OCI-LY3 (cell line): ENCODE measurements around the gene PIP5K1C.
"Not testable (repeated sequence)": the region's sequence is repeated elsewhere in the genome, so short reads cannot be mapped to it uniquely, and the experiment has no call there.

Experiments used
- H2AFZ ChIP-seq: fragments of 200-600, 300-600 bp; shearing (Covaris generic); 2 replicates; pipeline ENCODE4 v1.6.0; 2014; ENCODE audit warnings: antibody characterized with exemption, low read depth, low read length
- H3K27ac ChIP-seq: fragments of 200-600, 300-600 bp; sonication (generic); 2 replicates; pipeline ENCODE4 v1.5.1; 2014; ENCODE audit warnings: mild to moderate bottlenecking, low read length, moderate library complexity, mixed read lengths
- H3K27me3 ChIP-seq: fragments of 200-600, 300-600 bp; sonication (generic); 2 replicates; pipeline ENCODE4 v1.6.1; 2014; ENCODE audit warnings: low read depth, low read length, mixed read lengths
- H3K36me3 ChIP-seq: fragments of 200-600, 300-600 bp; sonication (generic); replicated peaks from 2 replicates; pipeline ENCODE3; 2014; ENCODE audit warnings: low read depth, low read length, mixed read lengths
- H3K4me1 ChIP-seq: fragments of 300-600, 200-600 bp; sonication (generic); 2 replicates; pipeline ENCODE4 v1.6.1; 2014; ENCODE audit warnings: low read length, mixed read lengths
- H3K4me2 ChIP-seq: fragments of 200-600, 300-600 bp; sonication (generic); 2 replicates; pipeline ENCODE4 v1.6.1; 2014; ENCODE audit warnings: low read length, mixed read lengths
- H3K4me3 ChIP-seq: fragments of 300-600, 200-600 bp; sonication (generic); 2 replicates; pipeline ENCODE4 v1.5.1; 2014; ENCODE audit warnings: antibody characterized with exemption, mild to moderate bottlenecking, low read length, moderate library complexity
- H3K79me2 ChIP-seq: fragments of 300-600, 200-600 bp; shearing (Covaris generic); 2 replicates; pipeline ENCODE4 v1.6.1; 2014; ENCODE audit warnings: mild to moderate bottlenecking, low read length, mixed read lengths
- H3K9ac ChIP-seq: fragments of 300-600, 200-600 bp; shearing (Covaris generic); 2 replicates; pipeline ENCODE4 v1.6.0; 2014; ENCODE audit warnings: mild to moderate bottlenecking, low read length, moderate library complexity
- H3K9me3 ChIP-seq: fragments of 200-600, 300-600 bp; shearing (Covaris generic); 2 replicates; pipeline ENCODE4 v1.6.1; 2014; ENCODE audit warnings: low read length, mixed read lengths; ENCODE audit not compliant: insufficient read depth
- H4K20me1 ChIP-seq: fragments of 200-600, 300-600 bp; sonication (generic); 2 replicates; pipeline ENCODE4 v1.6.1; 2016; ENCODE audit warnings: low read length, mixed read lengths; ENCODE audit not compliant: insufficient read depth
- EZH2phosphoT487 ChIP-seq: fragments of 200-600 bp; shearing (Covaris generic); IDR thresholded peaks from 2 replicates; pipeline ENCODE4 v1.6.1; 2018; ENCODE audit warnings: antibody characterized with exemption, mixed run types, low read depth
- TF ChIP-seq, protein P1 (sequence below): fragments of 200-600, 300-600 bp; sonication (generic); IDR thresholded peaks from 2 replicates; pipeline ENCODE4 v1.5.1; 2014; ENCODE audit warnings: antibody characterized with exemption, low read length, low read depth

Gene PIP5K1C

DNA sequence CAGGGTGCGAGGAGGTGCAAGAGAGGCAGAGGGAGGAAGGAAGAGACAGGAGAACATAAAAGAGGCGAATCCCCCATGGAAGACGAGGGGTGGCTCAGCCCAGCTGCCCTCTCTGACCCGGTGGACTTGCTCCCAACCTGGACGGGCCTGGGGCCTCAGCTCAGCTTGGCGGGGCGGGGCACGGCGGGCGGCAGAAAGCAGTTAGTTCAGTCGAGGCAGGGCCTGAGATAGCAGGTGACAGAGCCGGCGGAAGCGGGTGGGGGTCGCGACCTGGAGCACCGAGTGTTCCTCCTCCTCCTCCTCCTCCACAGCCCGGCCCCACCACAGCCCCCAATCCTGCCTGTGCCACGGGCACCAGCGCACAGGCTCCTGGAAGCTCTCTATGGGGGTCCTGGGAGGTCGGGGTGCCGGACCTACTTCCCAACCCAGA is 66.7 kb downstream of the PIP5K1C start:
- Histone ChIP-seq H3K9ac (no peak overlapping the region), H3K4me3 (no peak overlapping the region), H3K4me1 (no peaks in the 10 kb centered on the region), H3K9me3 (no peaks in the 10 kb centered on the region), H3K27ac (no peak overlapping the region), H3K27me3 (no peaks in the 10 kb centered on the region), H3K4me2 (no peak overlapping the region), H3K79me2 (no peaks in the 10 kb centered on the region), H4K20me1 (no peaks in the 10 kb centered on the region), H2AFZ (no peak overlapping the region), H3K36me3 (peaks cover 11% of the 10 kb centered on the region)
- TF ChIP-seq, protein P1, sequence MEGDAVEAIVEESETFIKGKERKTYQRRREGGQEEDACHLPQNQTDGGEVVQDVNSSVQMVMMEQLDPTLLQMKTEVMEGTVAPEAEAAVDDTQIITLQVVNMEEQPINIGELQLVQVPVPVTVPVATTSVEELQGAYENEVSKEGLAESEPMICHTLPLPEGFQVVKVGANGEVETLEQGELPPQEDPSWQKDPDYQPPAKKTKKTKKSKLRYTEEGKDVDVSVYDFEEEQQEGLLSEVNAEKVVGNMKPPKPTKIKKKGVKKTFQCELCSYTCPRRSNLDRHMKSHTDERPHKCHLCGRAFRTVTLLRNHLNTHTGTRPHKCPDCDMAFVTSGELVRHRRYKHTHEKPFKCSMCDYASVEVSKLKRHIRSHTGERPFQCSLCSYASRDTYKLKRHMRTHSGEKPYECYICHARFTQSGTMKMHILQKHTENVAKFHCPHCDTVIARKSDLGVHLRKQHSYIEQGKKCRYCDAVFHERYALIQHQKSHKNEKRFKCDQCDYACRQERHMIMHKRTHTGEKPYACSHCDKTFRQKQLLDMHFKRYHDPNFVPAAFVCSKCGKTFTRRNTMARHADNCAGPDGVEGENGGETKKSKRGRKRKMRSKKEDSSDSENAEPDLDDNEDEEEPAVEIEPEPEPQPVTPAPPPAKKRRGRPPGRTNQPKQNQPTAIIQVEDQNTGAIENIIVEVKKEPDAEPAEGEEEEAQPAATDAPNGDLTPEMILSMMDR, result no peak
- no peak for TF ChIP-seq EZH2phosphoT487

GRCh38 chr19:3632739-3633558 is 67.3 kb downstream of the PIP5K1C start:
- H2AFZ ChIP-seq, result no peak overlapping the region
- no peak overlapping the region for H3K4me2 ChIP-seq
- peaks cover 11% of the 10 kb centered on the region for H3K36me3 ChIP-seq
- H3K79me2 ChIP-seq, result no peaks in the 10 kb centered on the region
- no peak overlapping the region for H3K9ac ChIP-seq
- H3K27ac ChIP-seq, result no peak overlapping the region
- no peaks in the 10 kb centered on the region for H3K27me3 ChIP-seq
- TF ChIP-seq, protein P1, result no peak
- TF ChIP-seq EZH2phosphoT487, result no peak
- H3K4me1 ChIP-seq, result no peaks in the 10 kb centered on the region
- no peaks in the 10 kb centered on the region for H3K9me3 ChIP-seq
- H4K20me1 ChIP-seq, result no peaks in the 10 kb centered on the region
- no peak overlapping the region for H3K4me3 ChIP-seq

- TF ChIP-seq EZH2phosphoT487, result no peak
- TF ChIP-seq, protein P1, result no peak
- H3K4me1 ChIP-seq, result peaks cover 4% of the 10 kb centered on the region
- peaks cover 11% of the 10 kb centered on the region for H3K36me3 ChIP-seq
- no peaks in the 10 kb centered on the region for H3K79me2 ChIP-seq
- H3K27ac ChIP-seq, result no peak overlapping the region
- H4K20me1 ChIP-seq, result no peaks in the 10 kb centered on the region
- H3K9ac ChIP-seq, result no peak overlapping the region
- no peak overlapping the region for H2AFZ ChIP-seq
- no peak overlapping the region for H3K4me3 ChIP-seq
- no peak overlapping the region for H3K4me2 ChIP-seq
- H3K9me3 ChIP-seq, result no peaks in the 10 kb centered on the region
- H3K27me3 ChIP-seq, result no peaks in the 10 kb centered on the region
These were observed 68.2 kb downstream of the PIP5K1C start for GRCh38 chr19:3632098-3632497.

- H3K4me1 ChIP-seq, result peaks cover 4% of the 10 kb centered on the region
- no peaks in the 10 kb centered on the region for H3K27me3 ChIP-seq
- H3K36me3 ChIP-seq, result peaks cover 11% of the 10 kb centered on the region
- H3K79me2 ChIP-seq, result peaks cover 3% of the 10 kb centered on the region
- H3K4me3 ChIP-seq, result no peak overlapping the region
- H3K9ac ChIP-seq, result no peak overlapping the region
- peaks cover under 1% of the 10 kb centered on the region; the same call in 1 of the 2 replicates for H4K20me1 ChIP-seq
- no peak overlapping the region for H2AFZ ChIP-seq
- H3K9me3 ChIP-seq, result no peaks in the 10 kb centered on the region
- TF ChIP-seq, protein P1, result no peak
- TF ChIP-seq EZH2phosphoT487, result no peak
- H3K27ac ChIP-seq, result no peak overlapping the region
- no peak overlapping the region for H3K4me2 ChIP-seq
These were observed 69.0 kb downstream of the PIP5K1C start for GRCh38 chr19:3631053-3631861.

DNA sequence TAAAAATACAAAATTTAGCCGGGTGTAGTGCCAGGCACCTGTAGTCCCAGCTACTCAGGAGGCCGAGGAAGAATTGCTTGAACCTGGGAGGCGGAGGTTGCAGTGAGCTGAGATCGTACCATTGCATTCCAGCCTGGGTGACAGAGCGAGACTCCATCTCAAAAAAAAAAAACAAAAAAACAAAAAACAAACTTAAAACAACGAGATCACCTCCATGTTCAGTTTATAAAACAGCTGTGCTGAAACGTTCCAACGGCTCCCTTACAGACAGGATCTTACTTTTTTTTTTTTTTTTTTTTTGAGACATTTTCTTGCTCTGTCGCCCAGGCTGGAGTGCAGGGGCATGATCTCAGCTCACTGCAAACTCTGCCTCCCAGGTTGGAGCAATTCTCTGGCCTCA is 71.5 kb downstream of the PIP5K1C start:
- H3K4me3 ChIP-seq, H3K4me2 ChIP-seq, H3K9me3 ChIP-seq, H3K27ac ChIP-seq, H3K9ac ChIP-seq, H2AFZ ChIP-seq, H3K27me3 ChIP-seq: not testable (repeated sequence)
- H4K20me1 ChIP-seq, result peaks cover 13% of the 10 kb centered on the region; the same call in 1 of the 2 replicates
- H3K79me2 ChIP-seq, result peaks cover 28% of the 10 kb centered on the region
- H3K36me3 ChIP-seq, result peaks cover 11% of the 10 kb centered on the region
- peaks cover 12% of the 10 kb centered on the region for H3K4me1 ChIP-seq
